SW 1271 (cell line): ENCODE results near the gene CS.
"Not testable (repeated sequence)": the region's sequence is repeated elsewhere in the genome, so short reads cannot be mapped to it uniquely, and the experiment has no call there.

Experiments used
- DNase-seq, 2 experiments: peaks; one replicate each; lab custom pipeline; 2025; lab: John Stamatoyannopoulos, UW

Gene CS

DNA sequence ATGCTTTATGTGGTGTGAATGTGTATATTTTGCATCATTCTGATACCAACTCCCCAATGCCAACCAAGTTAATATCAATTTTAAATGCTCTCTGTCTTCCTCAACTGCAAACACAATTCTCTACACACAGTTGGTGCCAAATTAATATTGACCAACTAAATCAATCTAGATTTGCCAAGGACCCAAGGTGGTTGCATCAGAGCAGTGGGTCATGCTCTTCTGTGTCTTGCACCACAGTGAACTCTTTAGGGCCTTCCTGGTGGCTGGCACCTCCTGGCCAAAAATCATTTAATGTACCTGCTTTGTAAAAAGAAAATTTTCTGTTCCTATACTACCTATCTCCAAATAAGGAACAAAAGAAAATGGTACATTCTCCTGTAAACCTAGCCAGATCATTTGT is 19.3 kb downstream of the CS start:
- no peak for DNase-seq

GRCh38 chr12:56278905-56279304 is 21.2 kb downstream of the CS start:
- no peak for DNase-seq

DNA sequence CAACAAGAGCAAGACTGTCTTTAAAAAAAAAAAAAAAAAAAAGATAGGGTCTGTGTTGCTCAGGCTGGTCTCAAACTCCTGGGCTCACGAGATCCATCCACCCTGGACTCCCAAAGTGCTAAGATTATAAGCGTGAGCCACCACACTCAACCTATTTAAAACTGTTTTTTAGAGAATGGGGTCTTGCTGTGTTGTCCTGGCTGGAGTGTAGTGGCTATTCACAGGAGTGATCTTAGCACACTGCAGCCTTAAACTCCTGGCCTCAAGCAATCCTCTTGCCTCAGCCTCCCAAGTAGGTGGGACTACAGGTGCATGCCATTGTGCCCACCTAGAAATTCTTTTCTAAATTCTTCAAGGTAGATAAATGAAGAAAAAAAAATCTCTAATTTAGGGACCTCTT is 25.8 kb downstream of the CS start:
- no peak for DNase-seq

GRCh38 chr12:56272468-56272867 is 27.7 kb downstream of the CS start:
- not testable (repeated sequence) for DNase-seq

DNA sequence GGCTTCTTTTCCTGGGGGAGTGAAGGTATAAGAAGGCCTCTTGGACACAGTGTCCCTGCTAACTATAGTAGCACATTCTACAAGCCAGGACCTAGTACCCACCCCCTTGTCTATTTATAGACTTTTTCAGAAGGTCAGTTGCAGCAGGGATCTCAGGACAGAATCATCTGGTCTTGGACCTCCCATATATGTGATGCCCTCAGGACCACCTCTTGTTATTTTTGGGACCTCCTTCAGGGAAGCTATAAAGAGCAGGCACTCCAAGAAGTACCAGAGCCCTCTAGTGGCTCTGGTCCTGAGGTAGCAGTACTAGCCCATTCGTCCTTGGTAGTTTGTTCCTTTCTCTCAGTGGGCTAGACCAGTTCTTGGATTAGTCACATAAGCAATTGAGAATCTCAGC is 29.1 kb downstream of the CS start:
- peak in 1 of 2 experiments; percentile 31 for DNase-seq

GRCh38 chr12:56267443-56268071 is 32.6 kb downstream of the CS start:
- DNase-seq = no peak

- peak; percentile 72 to 85 for DNase-seq
Observed at GRCh38 chr12:56266693-56267442, 33.3 kb downstream of the CS start, which contains the start of gene COQ10A. Gene COQ10A, plus strand, starts transcription at chr12:56266942. Its CDS starts 177 bp downstream, at chr12:56267119.

DNA sequence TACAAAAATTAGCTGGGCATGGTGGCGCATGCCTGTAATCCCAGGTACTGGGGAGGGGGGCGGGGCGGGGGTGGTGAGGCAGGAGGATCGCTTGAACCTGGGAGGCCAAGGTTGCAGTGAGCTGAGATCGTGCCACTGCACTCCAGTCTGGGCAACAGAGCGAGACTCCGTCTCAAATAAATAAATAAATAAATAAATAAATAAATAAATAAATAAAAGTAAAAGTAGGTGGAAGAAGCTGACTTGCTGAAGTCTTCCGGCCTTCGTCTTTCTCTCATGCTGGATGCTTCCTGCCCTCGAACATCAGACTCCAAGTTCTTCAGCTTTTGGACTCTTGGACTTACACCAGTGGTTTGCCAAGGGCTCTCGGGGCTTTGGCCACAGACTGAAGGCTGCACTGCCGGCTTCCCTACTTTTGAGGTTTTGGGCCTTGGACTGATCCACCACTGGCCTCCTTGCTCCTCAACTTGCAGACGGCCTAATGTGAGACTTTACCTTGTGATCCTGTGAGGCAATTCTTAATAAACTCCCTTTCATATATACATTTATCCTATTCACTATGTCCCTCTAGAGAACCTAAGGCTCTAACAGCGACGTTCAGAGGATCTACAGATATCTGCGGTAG is 34.0 kb downstream of the CS start:
- not testable (repeated sequence) for DNase-seq

DNA sequence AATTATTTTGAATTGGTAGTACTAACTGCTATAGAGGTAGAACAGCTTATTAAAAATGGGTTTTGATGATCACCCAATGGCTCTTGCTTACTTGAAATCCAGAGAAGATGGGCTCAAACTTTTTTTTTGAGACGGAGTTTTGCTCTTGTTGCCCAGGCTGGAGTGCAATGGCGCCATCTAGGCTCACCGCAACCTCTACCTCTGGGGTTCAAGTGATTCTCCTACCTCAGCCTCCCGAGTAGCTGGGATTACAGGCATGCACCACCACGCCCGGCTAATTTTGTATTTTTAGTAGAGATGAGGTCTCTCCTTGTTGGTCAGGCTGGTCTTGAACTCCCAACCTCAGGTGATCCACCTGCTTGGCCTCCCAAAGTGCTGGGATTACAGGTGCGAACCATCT is 37.2 kb downstream of the CS start:
- not testable (repeated sequence) for DNase-seq

DNA sequence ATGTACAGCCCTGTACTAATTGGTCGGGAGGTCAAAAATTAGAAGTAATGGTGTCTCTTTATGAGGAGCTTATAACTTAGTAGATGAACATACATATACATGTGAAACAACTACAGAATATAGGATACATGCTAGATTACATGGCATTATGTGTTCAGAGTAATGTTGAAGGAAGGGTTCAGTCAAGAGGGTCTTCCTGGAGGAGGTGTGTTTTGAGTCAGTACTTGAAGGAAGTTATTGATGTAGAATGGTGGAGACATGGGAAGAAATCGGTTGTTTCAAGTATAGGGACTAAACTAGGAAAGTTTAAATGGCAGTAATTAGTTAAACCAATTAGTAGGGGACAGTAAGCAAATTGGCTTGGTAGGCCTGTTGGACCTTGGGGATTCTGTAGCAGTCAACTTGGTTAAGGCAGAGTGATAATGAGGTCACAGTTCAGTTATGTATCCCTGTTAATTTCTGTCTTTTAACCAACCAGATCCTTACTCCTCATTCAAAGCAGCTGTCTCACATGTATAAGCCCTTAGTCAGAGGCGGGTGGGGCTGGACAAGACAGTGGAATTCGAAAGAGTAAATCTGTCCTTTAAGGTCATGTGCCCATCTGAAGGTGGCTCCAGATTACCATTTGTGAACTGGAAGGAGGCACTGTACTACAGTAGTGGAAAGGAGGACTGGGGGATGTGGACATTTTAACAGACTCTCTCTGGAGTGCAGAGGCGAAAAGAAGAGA is 38.5 kb downstream of the CS start:
- DNase-seq = peak; percentile 73 to 89

DNA sequence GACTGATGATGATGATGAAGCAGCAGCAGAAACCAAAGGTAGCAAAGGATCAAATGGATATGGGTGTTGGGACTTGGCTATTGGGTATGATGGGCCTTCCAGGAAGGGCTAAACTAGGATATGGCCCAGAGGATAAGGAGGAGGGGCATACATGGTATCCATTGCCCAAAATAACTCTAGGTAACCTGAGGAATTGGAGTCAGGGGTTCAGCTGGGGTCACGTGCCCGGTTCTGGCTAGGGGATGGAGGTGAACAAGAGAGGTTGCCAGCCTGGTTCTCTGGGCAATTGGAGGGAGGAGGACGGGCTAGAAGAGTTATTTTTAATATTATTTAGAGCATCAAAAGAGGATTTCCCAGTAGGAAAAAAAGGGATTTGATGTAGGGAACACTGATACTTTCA is 39.2 kb downstream of the CS start:
- DNase-seq = no peak

DNA sequence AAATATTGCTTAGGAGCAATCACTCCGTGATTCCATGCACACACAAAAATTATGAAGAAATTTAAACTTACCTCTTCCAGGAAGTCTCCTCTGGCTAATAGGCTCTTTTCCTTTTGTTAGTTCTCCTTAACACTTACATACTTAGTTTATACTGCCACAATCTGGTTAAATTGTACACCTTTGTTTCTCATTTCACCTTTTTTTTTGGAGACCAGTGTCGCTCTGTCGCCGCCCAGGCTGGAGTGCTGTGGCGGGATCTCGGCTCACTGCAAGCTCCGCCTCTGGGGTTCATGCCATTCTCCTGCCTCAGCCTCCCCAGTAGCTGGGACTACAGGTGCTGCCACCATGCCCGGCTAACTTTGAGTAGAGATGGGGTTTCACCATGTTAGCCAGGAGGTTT is 39.8 kb downstream of the CS start:
- no peak for DNase-seq

DNA sequence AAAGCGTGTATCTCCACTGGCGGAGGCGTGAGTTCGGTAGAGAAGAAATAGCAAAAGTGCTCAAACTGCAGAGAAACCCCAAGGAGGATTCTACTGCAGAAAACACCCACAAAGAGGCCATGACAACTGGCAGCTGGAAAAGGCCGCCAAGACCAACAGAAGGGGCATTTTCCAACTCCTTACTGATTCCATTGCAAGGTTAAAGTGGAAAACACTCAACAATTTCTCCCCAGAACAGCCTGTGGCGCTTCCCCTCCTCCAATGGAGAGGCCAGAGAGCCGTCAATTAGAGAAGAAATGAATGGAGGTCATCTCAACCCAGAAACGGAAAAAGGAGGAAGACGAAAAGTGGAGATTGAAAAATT is 41.3 kb downstream of the CS start:
- DNase-seq = no peak

GRCh38 chr12:56258068-56258819 is 41.9 kb downstream of the CS start, which contains the start of gene ANKRD52:
Gene ANKRD52, minus strand, starts transcription at chr12:56258384. Its CDS starts 115 bp downstream, at chr12:56258269.
- DNase-seq = peak in 1 of 2 experiments; percentile 78

- DNase-seq = peak in 1 of 2 experiments; percentile 26
Observed at GRCh38 chr12:56257491-56258067, 42.6 kb downstream of the CS start.

GRCh38 chr12:56257071-56257470 is 43.1 kb downstream of the CS start:
- DNase-seq = no peak

- no peak for DNase-seq
Observed at GRCh38 chr12:56256326-56256960, 43.7 kb downstream of the CS start.

- DNase-seq = no peak
Observed at GRCh38 chr12:56255671-56256070, 44.5 kb downstream of the CS start.

- DNase-seq = no peak
Observed at GRCh38 chr12:56253091-56253490, 47.0 kb downstream of the CS start.

DNA sequence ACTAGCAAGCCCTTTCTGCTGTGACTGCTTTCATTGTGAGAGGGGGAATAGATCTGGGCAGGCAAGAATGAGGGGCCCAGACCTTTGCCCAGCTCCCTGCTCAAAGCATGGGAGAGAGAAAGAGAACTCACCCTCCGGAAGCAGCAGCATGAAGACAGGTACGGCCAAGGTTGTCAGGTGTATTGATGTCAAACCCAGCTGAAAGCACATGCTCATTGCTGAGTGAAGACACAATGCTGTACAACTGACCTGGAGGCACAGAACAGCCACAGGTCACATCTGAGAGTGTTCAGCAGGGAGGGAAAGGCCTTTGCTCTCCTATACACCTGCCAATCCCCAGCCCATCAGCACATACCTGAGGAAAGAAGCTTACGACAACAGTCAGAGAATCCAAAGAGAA is 47.5 kb downstream of the CS start:
- DNase-seq = no peak

- DNase-seq = no peak
Observed at GRCh38 chr12:56248711-56249110, 51.4 kb downstream of the CS start.
